Breast epithelium (tissue), 3 donors: ENCODE measurements around the gene MRPS6.

Experiments
- POLR2A ChIP-seq: fragments of 450-650 bp; IDR thresholded peaks from one replicate; pipeline ENCODE4 v1.6.1; 2016; ENCODE audit warnings: antibody characterized with exemption, mild to moderate bottlenecking, moderate library complexity
- POLR2AphosphoS5 ChIP-seq, 3 donors: sonication (generic); formaldehyde crosslinking; IDR thresholded peaks; one replicate each; pipeline ENCODE4 v1.6.1; 2017; ENCODE audit warnings: antibody characterized with exemption in 3 of 3
- TF ChIP-seq, protein P1 (sequence below), 3 donors: fragments of 450-650 bp; IDR thresholded peaks; one replicate each; pipeline ENCODE4 v1.5.1; 2016 to 2017; ENCODE audit warnings: antibody characterized with exemption in 3 of 3, mild to moderate bottlenecking in 3 of 3, moderate library complexity in 3 of 3

DNA sequence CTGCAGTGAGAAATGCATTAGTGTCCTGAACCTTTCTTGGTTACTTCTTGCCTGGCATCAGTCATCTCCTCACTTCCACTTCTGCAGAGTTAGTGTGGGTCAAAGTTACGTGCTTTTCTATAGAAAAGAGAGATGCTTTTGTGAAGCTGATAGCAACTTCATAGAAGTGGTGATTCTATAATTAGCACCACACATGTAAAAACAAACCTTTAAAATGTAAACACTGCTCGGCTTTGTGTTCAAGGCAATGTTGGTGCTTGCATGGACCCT, 57.3 kb downstream of the MRPS6 start:
- TF ChIP-seq, protein P1, sequence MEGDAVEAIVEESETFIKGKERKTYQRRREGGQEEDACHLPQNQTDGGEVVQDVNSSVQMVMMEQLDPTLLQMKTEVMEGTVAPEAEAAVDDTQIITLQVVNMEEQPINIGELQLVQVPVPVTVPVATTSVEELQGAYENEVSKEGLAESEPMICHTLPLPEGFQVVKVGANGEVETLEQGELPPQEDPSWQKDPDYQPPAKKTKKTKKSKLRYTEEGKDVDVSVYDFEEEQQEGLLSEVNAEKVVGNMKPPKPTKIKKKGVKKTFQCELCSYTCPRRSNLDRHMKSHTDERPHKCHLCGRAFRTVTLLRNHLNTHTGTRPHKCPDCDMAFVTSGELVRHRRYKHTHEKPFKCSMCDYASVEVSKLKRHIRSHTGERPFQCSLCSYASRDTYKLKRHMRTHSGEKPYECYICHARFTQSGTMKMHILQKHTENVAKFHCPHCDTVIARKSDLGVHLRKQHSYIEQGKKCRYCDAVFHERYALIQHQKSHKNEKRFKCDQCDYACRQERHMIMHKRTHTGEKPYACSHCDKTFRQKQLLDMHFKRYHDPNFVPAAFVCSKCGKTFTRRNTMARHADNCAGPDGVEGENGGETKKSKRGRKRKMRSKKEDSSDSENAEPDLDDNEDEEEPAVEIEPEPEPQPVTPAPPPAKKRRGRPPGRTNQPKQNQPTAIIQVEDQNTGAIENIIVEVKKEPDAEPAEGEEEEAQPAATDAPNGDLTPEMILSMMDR (IDR thresholded peaks at IDR 0.05) = no peak
- TF ChIP-seq POLR2A (no peak), POLR2AphosphoS5 (IDR thresholded peaks at IDR 0.05) (no peak)
